Measurements from ENCODE around the gene VEPH1.

Gene VEPH1

GRCh38 chr3:157540656-157541055 lies 37.4 kb upstream of the VEPH1 start:
- no peak for TF ChIP-seq CTCF (IDR thresholded peaks at IDR 0.05)

DNA sequence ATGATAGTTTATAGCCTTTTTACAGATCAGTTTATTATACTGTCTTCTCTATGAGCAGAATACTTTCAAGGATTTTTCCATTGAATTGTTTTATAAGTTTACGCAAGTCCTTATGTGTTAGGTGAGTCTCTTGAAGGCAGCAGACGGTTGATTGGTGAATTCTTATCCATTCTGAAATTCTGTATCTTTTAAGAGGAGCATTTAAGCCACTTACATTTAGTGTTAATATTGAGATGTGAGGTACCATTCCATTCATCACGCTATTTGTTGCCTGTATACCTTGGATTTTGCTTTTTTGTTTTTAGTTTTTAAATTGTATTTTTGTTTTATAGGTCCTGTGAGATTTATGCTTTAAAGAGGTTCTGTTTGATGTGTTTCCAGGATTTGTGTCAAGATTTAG lies 32.5 kb upstream of the VEPH1 start:
- no peak for TF ChIP-seq CTCF (IDR thresholded peaks at IDR 0.05)

DNA sequence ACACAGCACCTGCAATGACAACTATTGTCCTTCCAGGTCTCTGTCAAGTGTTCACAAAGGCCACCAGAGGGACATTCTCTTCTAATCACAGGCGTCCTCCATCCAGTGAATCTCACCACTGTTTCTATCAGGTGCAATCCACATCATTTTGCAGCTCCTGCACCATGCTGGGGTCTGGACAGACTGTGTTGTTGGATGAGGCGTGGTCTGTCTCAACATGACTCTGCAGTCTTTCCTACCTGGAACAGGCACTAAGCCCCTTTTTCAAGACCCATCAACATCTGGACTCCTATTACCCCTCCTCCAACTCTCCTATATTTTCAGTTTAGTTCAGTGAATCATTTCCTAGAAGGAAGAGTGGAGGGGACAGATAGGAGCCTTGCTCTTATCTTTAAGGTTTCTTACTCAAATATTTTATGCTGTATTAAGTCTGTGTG lies 31.5 kb upstream of the VEPH1 start:
- no peak for TF ChIP-seq CTCF (IDR thresholded peaks at IDR 0.05)

GRCh38 chr3:157533298-157534070 lies 30.3 kb upstream of the VEPH1 start:
- TF ChIP-seq CTCF (IDR thresholded peaks at IDR 0.05): no peak

DNA sequence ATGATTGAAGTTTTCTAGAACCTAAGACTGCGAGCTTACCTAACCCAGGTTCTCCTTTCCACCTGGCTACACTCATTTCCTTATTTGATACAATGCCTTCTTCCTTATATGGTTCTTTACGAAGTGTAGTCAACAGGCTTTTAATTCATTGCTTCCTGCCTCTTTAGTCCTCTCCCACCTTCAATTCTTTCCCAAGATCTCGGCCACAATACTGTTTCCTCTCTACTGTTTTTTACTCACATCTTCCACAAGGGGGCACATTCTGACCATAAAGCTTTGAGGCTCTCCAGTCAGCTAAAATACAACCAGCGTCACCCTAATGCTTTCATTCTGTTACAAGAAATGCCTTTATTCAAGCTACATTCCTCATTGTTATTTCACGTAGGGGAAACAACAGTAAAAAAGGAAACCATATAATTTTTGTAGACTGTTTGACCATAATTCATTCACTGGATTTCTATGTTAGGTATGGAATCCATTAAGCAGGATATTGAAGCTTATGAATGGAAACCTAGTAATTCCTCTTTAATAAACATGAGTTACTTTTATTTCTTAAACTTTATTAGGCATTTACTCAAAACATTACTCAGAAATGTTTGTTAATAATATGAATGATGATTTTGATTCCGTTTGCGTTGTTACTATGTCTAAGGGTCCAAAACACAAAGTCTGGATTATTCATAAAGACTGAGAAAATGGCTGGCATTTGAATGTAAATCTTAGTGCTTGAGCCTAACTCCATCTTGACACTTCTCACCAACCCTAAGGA lies 29.5 kb upstream of the VEPH1 start:
- TF ChIP-seq CTCF (IDR thresholded peaks at IDR 0.05): peak; percentile 75

DNA sequence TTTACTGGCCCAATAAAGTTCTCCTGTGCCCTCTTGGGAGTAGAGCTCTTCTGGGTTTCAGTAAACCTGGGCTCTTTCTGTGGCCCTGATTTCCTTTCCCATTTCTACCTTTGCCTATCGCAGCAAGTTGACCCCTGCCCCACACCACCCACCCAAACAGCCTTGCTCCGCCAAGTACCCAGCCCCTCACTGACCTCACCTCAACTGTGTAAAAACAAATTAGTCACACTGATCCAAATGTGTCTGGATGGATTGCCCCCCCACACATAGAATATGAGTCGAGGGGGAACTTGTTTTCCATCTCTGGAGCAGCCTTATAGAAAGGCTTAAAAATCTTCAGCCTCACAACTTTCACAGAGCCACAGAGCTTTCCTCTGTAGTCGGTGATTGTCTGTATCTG lies 28.6 kb upstream of the VEPH1 start:
- no peak for TF ChIP-seq CTCF (IDR thresholded peaks at IDR 0.05)

DNA sequence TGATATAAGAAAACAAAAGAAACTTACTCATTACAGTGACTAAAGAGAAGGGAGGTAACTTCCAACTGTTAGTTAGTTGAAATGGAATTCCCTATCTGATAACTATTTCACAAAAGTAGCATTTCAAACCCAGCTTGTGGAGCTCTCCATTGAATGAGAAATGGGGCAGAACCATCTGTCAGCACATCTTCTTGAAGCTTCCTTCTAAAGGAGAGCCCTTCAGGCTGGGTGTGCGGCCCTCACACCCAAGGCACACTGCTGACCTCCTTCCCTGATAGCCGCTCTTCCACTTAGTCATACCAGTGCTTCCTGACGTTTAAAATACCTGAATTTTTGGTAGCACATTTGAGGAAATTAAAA lies 28.1 kb upstream of the VEPH1 start:
- TF ChIP-seq CTCF (IDR thresholded peaks at IDR 0.05): no peak

All from LNCAP (cell line).